ENCODE results near the gene APOL1. TPM values are rescaled to one million over a fixed set of nuclear protein-coding genes. Genes with fewer than 3 reads are reported as not detected.

APOL1 gene
- total and polyA plus RNA-seq, 10 of the 15 experiments (the other 5 are each of a cell fraction or from before 2014, with no cell fraction given): 9.0 to 42.0 (median 17.6) TPM

DNA sequence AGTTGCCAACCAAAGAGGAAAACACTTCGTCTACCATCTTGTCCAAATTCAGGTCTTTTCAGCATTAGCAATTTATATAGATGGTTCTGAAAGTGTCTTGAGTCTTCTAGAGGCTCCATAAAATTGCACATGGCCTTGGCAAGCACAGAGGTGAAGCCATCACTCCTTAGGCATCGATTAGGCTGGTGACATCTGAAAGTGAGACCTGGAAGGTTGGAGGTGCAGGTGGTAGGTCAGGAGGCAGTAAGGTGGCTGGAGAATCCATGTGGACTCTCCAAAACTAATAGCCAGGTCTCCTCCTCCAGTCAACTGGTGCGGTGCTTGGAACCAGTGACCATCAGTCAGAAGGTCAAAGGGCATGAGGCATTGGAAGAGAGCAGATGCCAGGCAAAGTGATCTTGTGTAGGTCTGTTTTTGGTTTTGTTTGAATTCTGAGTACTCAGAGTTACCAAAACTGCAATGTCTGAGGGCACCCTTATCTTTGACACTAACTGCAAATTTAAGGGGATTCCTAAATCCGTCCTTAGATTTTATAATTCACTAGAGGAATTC, 7.1 kb upstream of the APOL1 start:
- CTCF ChIA-PET: no interaction called here
- no peak overlapping the region for H2AFZ ChIP-seq (ENCODE audit: control insufficient read depth, low read depth, low read length)
- intact Hi-C loops (cut with micrococcal nuclease; ENCODE audit: unreplicated experiment) (no loop called here), in situ Hi-C loops (cut with MboI) (no loop called here)
- no peak overlapping the region for H3K27ac ChIP-seq (ENCODE audit: control insufficient read depth, insufficient read depth)
- DNase-seq (ENCODE audit: low read depth, low spot score) (no peak), ATAC-seq (no peak), FAIRE-seq (no peak)
- H3K4me1 ChIP-seq (ENCODE audit: control insufficient read depth, insufficient read depth, low read length): peaks cover 10% of the 10 kb centered on the region
- POLR2A ChIA-PET: no interaction called here
- no peaks in the 10 kb centered on the region for H3K79me2 ChIP-seq (ENCODE audit: control insufficient read depth, insufficient read depth, low read length)
- H4K20me1 ChIP-seq (ENCODE audit: control insufficient read depth, insufficient read depth): no peaks in the 10 kb centered on the region
- H3K27me3 ChIP-seq (replicated peaks in 1 of 2; ENCODE audit: control insufficient read depth in 2 of 2, insufficient read depth in 2 of 2, low read length in 1 of 2): no peaks in the 10 kb centered on the region
- WGBS (ENCODE audit: insufficient coverage, insufficient replicate concordance, low lambda C conversion rate, missing lambda C conversion rate): 53% methylated on average over 4 of the region's 4 CpGs
- no peak overlapping the region for H3K4me3 ChIP-seq
- no TSS peak for BruUV-seq (replicated peaks)
- SMC1A ChIA-PET (ENCODE audit: uncharacterized antibody, unreplicated experiment): no interaction called here
- no peak overlapping the region for H3K9ac ChIP-seq (ENCODE audit: control insufficient read depth, insufficient read depth, low read length)
- no peak overlapping the region for H3K4me2 ChIP-seq (ENCODE audit: control insufficient read depth, insufficient read depth)
- RAD21 ChIA-PET (ENCODE audit: unreplicated experiment): no interaction called here
- H3K36me3 ChIP-seq (ENCODE audit: control insufficient read depth in 2 of 2, insufficient read depth in 2 of 2, low read length in 1 of 2): no peaks in the 10 kb centered on the region
- no peaks in the 10 kb centered on the region for H3K9me3 ChIP-seq (replicated peaks; ENCODE audit: control insufficient read depth, insufficient read depth, low read length)
- TF ChIP-seq KAT2A (conservative IDR thresholded peaks at IDR 0.05; ENCODE audit: control insufficient read depth, low read depth, low read length) (no peak), BMI1 (IDR thresholded peaks at IDR 0.05; ENCODE audit: borderline replicate concordance) (no peak), NBN (IDR thresholded peaks at IDR 0.05) (no peak), RCOR1 (conservative IDR thresholded peaks at IDR 0.05; ENCODE audit: low read depth, low read length) (no peak), EED (IDR thresholded peaks at IDR 0.05; ENCODE audit: low read depth) (no peak), IKZF1 (conservative IDR thresholded peaks at IDR 0.05) (no peak), HDAC6 (IDR thresholded peaks at IDR 0.05; ENCODE audit: unreplicated experiment) (no peak), GABPA (IDR thresholded peaks at IDR 0.05; ENCODE audit: low read depth) (no peak), TCF3 (IDR thresholded peaks at IDR 0.05; ENCODE audit: borderline replicate concordance, insufficient read depth, low read depth, low read length) (no peak), CHD4 (IDR thresholded peaks at IDR 0.05) (no peak)
- TF ChIP-seq, protein P1, sequence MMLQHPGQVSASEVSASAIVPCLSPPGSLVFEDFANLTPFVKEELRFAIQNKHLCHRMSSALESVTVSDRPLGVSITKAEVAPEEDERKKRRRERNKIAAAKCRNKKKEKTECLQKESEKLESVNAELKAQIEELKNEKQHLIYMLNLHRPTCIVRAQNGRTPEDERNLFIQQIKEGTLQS (IDR thresholded peaks at IDR 0.05; ENCODE audit: borderline replicate concordance, extremely low read depth, low read depth, low read length): no peak
- TF ChIP-seq, protein P2, sequence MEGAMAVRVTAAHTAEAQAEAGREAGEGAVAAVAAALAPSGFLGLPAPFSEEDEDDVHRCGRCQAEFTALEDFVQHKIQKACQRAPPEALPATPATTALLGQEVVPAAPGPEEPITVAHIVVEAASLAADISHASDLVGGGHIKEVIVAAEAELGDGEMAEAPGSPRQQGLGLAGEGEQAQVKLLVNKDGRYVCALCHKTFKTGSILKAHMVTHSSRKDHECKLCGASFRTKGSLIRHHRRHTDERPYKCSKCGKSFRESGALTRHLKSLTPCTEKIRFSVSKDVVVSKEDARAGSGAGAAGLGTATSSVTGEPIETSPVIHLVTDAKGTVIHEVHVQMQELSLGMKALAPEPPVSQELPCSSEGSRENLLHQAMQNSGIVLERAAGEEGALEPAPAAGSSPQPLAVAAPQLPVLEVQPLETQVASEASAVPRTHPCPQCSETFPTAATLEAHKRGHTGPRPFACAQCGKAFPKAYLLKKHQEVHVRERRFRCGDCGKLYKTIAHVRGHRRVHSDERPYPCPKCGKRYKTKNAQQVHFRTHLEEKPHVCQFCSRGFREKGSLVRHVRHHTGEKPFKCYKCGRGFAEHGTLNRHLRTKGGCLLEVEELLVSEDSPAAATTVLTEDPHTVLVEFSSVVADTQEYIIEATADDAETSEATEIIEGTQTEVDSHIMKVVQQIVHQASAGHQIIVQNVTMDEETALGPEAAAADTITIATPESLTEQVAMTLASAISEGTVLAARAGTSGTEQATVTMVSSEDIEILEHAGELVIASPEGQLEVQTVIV (IDR thresholded peaks at IDR 0.05; ENCODE audit: borderline replicate concordance, partially characterized antibody): no peak
- TF ChIP-seq, protein P3, sequence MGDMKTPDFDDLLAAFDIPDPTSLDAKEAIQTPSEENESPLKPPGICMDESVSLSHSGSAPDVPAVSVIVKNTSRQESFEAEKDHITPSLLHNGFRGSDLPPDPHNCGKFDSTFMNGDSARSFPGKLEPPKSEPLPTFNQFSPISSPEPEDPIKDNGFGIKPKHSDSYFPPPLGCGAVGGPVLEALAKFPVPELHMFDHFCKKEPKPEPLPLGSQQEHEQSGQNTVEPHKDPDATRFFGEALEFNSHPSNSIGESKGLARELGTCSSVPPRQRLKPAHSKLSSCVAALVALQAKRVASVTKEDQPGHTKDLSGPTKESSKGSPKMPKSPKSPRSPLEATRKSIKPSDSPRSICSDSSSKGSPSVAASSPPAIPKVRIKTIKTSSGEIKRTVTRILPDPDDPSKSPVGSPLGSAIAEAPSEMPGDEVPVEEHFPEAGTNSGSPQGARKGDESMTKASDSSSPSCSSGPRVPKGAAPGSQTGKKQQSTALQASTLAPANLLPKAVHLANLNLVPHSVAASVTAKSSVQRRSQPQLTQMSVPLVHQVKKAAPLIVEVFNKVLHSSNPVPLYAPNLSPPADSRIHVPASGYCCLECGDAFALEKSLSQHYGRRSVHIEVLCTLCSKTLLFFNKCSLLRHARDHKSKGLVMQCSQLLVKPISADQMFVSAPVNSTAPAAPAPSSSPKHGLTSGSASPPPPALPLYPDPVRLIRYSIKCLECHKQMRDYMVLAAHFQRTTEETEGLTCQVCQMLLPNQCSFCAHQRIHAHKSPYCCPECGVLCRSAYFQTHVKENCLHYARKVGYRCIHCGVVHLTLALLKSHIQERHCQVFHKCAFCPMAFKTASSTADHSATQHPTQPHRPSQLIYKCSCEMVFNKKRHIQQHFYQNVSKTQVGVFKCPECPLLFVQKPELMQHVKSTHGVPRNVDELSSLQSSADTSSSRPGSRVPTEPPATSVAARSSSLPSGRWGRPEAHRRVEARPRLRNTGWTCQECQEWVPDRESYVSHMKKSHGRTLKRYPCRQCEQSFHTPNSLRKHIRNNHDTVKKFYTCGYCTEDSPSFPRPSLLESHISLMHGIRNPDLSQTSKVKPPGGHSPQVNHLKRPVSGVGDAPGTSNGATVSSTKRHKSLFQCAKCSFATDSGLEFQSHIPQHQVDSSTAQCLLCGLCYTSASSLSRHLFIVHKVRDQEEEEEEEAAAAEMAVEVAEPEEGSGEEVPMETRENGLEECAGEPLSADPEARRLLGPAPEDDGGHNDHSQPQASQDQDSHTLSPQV (IDR thresholded peaks at IDR 0.05): no peak
- TF ChIP-seq, protein P4, sequence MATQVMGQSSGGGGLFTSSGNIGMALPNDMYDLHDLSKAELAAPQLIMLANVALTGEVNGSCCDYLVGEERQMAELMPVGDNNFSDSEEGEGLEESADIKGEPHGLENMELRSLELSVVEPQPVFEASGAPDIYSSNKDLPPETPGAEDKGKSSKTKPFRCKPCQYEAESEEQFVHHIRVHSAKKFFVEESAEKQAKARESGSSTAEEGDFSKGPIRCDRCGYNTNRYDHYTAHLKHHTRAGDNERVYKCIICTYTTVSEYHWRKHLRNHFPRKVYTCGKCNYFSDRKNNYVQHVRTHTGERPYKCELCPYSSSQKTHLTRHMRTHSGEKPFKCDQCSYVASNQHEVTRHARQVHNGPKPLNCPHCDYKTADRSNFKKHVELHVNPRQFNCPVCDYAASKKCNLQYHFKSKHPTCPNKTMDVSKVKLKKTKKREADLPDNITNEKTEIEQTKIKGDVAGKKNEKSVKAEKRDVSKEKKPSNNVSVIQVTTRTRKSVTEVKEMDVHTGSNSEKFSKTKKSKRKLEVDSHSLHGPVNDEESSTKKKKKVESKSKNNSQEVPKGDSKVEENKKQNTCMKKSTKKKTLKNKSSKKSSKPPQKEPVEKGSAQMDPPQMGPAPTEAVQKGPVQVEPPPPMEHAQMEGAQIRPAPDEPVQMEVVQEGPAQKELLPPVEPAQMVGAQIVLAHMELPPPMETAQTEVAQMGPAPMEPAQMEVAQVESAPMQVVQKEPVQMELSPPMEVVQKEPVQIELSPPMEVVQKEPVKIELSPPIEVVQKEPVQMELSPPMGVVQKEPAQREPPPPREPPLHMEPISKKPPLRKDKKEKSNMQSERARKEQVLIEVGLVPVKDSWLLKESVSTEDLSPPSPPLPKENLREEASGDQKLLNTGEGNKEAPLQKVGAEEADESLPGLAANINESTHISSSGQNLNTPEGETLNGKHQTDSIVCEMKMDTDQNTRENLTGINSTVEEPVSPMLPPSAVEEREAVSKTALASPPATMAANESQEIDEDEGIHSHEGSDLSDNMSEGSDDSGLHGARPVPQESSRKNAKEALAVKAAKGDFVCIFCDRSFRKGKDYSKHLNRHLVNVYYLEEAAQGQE (IDR thresholded peaks at IDR 0.05; ENCODE audit: low read depth, low read length): no peak
